Measurements from ENCODE around the gene WNT4. TPM values are rescaled to one million over a fixed set of nuclear protein-coding genes. Genes with fewer than 3 reads are reported as not detected.

The WNT4 gene
- total and polyA plus RNA-seq, 9 of the 15 experiments (the other 6 are each of a cell fraction or from before 2014, with no cell fraction given) = 0.01 TPM; not detected in 8

- Histone ChIP-seq H2AFZ (ENCODE audit: low read depth, low read length) (no peak overlapping the region), H4K20me1 (replicated peaks; ENCODE audit: control insufficient read depth, insufficient read depth, low read length) (no peaks in the 10 kb centered on the region), H3K79me2 (ENCODE audit: control insufficient read depth, insufficient read depth, low read length) (peaks cover 3% of the 10 kb centered on the region; the same call in 1 of the 3 replicates), H3K9me1 (ENCODE audit: control insufficient read depth, insufficient read depth, low read length) (no peaks in the 10 kb centered on the region), H3K27me3 (ENCODE audit: control insufficient read depth in 2 of 2, insufficient read depth in 2 of 2, low read length in 2 of 2) (no peaks in the 10 kb centered on the region), H3K9me3 (replicated peaks; ENCODE audit: control insufficient read depth, insufficient read depth, low read depth, low read length) (no peaks in the 10 kb centered on the region; the same call in 1 of the 2 replicates), H3K36me3 (ENCODE audit: control insufficient read depth, insufficient read depth, low read length) (peaks cover 84% of the 10 kb centered on the region), H3K27ac (ENCODE audit: extremely low read depth, low read depth, low read length) (no peak overlapping the region), H3K4me2 (ENCODE audit: insufficient read depth, low read length) (no peak overlapping the region), H3K4me3 (no peak overlapping the region), H3K9ac (ENCODE audit: insufficient read depth in 1 of 2, low read depth in 2 of 2, low read length in 2 of 2) (no peak overlapping the region), H3K4me1 (replicated peaks in 1 of 2; ENCODE audit: control insufficient read depth in 2 of 2, insufficient read depth in 2 of 2, low read length in 2 of 2) (no peaks in the 10 kb centered on the region; a peak in 2 of 5 replicates)
- intact Hi-C loops (cut with micrococcal nuclease) (no loop called here), in situ Hi-C loops (cut with MboI) (no loop called here)
- CTCF ChIA-PET (ENCODE audit: low intra/inter-chr PET ratio) = no interaction called here
- WGBS (ENCODE audit: insufficient coverage, low coverage, missing lambda C conversion rate) = 93% methylated on average over 10 of the region's 10 CpGs
- ATAC-seq = no peak
- BruUV-seq (replicated peaks) = no TSS peak
- DNase-seq (ENCODE audit: extremely low read depth in 1 of 4, low spot score in 3 of 4) = no peak
- TF ChIP-seq MAX (CRISPR knock-in tag; IDR thresholded peaks at IDR 0.05) = 0 out of 2 replicates have a peak, but pooled peaks have one; percentile 17
- TF ChIP-seq ZNF3 (CRISPR knock-in tag; IDR thresholded peaks at IDR 0.05) = no peak
- POLR2A ChIA-PET = interaction anchor here (0.6 to 2.7 kb wide), 6 partner anchors 11 to 576 kb away, joined by 3 to 9 read pairs (median 4); no protein-coding TSS in a partner anchor
- FAIRE-seq = no peak
Measured at GRCh38 chr1:22098752-22099151, 44.1 kb downstream of the WNT4 start.

- ChIA-PET CTCF (ENCODE audit: low intra/inter-chr PET ratio) (no interaction called here), POLR2A (no interaction called here)
- ATAC-seq = no peak
- BruUV-seq (replicated peaks) = no TSS peak
- no peak overlapping the region for H3K4me2 ChIP-seq (ENCODE audit: insufficient read depth, low read length)
- no peak for FAIRE-seq
- H3K9me3 ChIP-seq (replicated peaks; ENCODE audit: control insufficient read depth, insufficient read depth, low read depth, low read length) = no peaks in the 10 kb centered on the region
- H4K20me1 ChIP-seq (replicated peaks; ENCODE audit: control insufficient read depth, insufficient read depth, low read length) = no peaks in the 10 kb centered on the region
- no peaks in the 10 kb centered on the region for H3K27me3 ChIP-seq (ENCODE audit: control insufficient read depth in 2 of 2, insufficient read depth in 2 of 2, low read length in 2 of 2)
- TF ChIP-seq ZNF583 (CRISPR knock-in tag; IDR thresholded peaks at IDR 0.05) = no peak
- 0 out of 2 replicates have a peak, but pooled peaks have one; percentile 19 for TF ChIP-seq POLR2H (tag; IDR thresholded peaks at IDR 0.05; ENCODE audit: low read depth)
- TF ChIP-seq EP300 (IDR thresholded peaks at IDR 0.05; ENCODE audit: low read length) = no peak
- in situ Hi-C loops (cut with MboI) = no loop called here
- no peaks in the 10 kb centered on the region for H3K4me1 ChIP-seq (replicated peaks in 1 of 2; ENCODE audit: control insufficient read depth in 2 of 2, insufficient read depth in 2 of 2, low read length in 2 of 2)
- H3K36me3 ChIP-seq (ENCODE audit: control insufficient read depth, insufficient read depth, low read length) = peaks cover 81% of the 10 kb centered on the region
- WGBS (ENCODE audit: insufficient coverage, low coverage, missing lambda C conversion rate) = 99% methylated on average over 3 of the region's 3 CpGs
- no peak for DNase-seq (ENCODE audit: extremely low read depth in 1 of 4, low spot score in 3 of 4)
- H3K9me1 ChIP-seq (ENCODE audit: control insufficient read depth, insufficient read depth, low read length) = no peaks in the 10 kb centered on the region
- no peak overlapping the region for H2AFZ ChIP-seq (ENCODE audit: low read depth, low read length)
- intact Hi-C loops (cut with micrococcal nuclease) = no loop called here
- H3K79me2 ChIP-seq (ENCODE audit: control insufficient read depth, insufficient read depth, low read length) = peaks cover 9% of the 10 kb centered on the region; the same call in 1 of the 3 replicates
- H3K4me3 ChIP-seq = no peak overlapping the region
- no peak overlapping the region for H3K27ac ChIP-seq (ENCODE audit: extremely low read depth, low read depth, low read length)
- H3K9ac ChIP-seq (ENCODE audit: insufficient read depth in 1 of 2, low read depth in 2 of 2, low read length in 2 of 2) = no peak overlapping the region
Measured at GRCh38 chr1:22096463-22096862, 46.4 kb downstream of the WNT4 start.
